Activated CD8-positive, alpha-beta T cell treated with anti-CD3 and anti-CD28 coated beads for 36 hours (primary cell): ENCODE measurements around the gene PACRG. TPM values are rescaled to one million over a fixed set of nuclear protein-coding genes. Genes with fewer than 3 reads are reported as not detected.

Experiments
- ATAC-seq: fragments of 200-7000 bp; cut with Tn5 transposase; one replicate; pipeline ENCODE4 v1.10.0; 2021; ENCODE audit warnings: mild to moderate bottlenecking, moderate library complexity
- CTCF ChIA-PET: fragments of 350-600 bp; sonication (Branson Sonifier 250); formaldehyde crosslinking; loops from one replicate; lab custom pipeline; 2021; ENCODE audit warnings: antibody characterized with exemption; lab: Charles Lee
- POLR2A ChIA-PET: fragments of 350-600 bp; sonication (Branson Sonifier 250); formaldehyde crosslinking; loops from one replicate; lab custom pipeline; 2021; ENCODE audit warnings: antibody characterized with exemption; lab: Charles Lee
- DNase-seq: peaks from one replicate; pipeline ENCODE4 v3.0.0-alpha.2; 2020
- H3K27ac Mint-ChIP-seq: one replicate; pipeline ENCODE4 v1.8.0; 2021; ENCODE audit warnings: mild to moderate bottlenecking, mixed read lengths
- H3K27me3 Mint-ChIP-seq: one replicate; pipeline ENCODE4 v1.8.0; 2021; ENCODE audit warnings: mixed read lengths
- H3K36me3 Mint-ChIP-seq: one replicate; pipeline ENCODE4 v1.8.0; 2021; ENCODE audit warnings: low read depth, mixed read lengths
- H3K4me1 Mint-ChIP-seq: one replicate; pipeline ENCODE4 v1.8.0; 2021; ENCODE audit warnings: low read depth, mixed read lengths
- H3K4me3 Mint-ChIP-seq: one replicate; pipeline ENCODE4 v1.8.0; 2021; ENCODE audit warnings: mild to moderate bottlenecking, moderate library complexity, mixed read lengths
- H3K9me3 Mint-ChIP-seq: one replicate; pipeline ENCODE4 v1.8.0; 2021; ENCODE audit warnings: mixed read lengths
- intact Hi-C: fragments of 100-400 bp; cut with micrococcal nuclease; formaldehyde crosslinking; loops from one replicate; pipeline ENCODE4 v1.10.0; 2022
- total RNA-seq, 2 experiments: library from RNA; stranded (reverse); gene quantifications; one replicate each; pipeline ENCODE4 v1.2.3, GENCODE V29; 2021
- TF ChIP-seq, protein P1 (sequence below): fragments of 200-600 bp; IDR thresholded peaks from one replicate; pipeline ENCODE4 v1.8.0; 2022; ENCODE audit warnings: antibody characterized with exemption, mild to moderate bottlenecking

The PACRG gene
- total RNA-seq, 2 experiments from 2014 or later = not detected

- ChIA-PET CTCF (no interaction called here), POLR2A (no interaction called here)
- no peaks in the 10 kb centered on the region for H3K27me3 Mint-ChIP-seq
- H3K27ac Mint-ChIP-seq = no peak overlapping the region
- TF ChIP-seq, protein P1, sequence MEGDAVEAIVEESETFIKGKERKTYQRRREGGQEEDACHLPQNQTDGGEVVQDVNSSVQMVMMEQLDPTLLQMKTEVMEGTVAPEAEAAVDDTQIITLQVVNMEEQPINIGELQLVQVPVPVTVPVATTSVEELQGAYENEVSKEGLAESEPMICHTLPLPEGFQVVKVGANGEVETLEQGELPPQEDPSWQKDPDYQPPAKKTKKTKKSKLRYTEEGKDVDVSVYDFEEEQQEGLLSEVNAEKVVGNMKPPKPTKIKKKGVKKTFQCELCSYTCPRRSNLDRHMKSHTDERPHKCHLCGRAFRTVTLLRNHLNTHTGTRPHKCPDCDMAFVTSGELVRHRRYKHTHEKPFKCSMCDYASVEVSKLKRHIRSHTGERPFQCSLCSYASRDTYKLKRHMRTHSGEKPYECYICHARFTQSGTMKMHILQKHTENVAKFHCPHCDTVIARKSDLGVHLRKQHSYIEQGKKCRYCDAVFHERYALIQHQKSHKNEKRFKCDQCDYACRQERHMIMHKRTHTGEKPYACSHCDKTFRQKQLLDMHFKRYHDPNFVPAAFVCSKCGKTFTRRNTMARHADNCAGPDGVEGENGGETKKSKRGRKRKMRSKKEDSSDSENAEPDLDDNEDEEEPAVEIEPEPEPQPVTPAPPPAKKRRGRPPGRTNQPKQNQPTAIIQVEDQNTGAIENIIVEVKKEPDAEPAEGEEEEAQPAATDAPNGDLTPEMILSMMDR = no peak
- DNase-seq (no peak), ATAC-seq (no peak)
- H3K4me3 Mint-ChIP-seq = no peak overlapping the region
- H3K36me3 Mint-ChIP-seq = no peaks in the 10 kb centered on the region
- no peaks in the 10 kb centered on the region for H3K4me1 Mint-ChIP-seq
- intact Hi-C loops = no loop called here
- peaks cover 4% of the 10 kb centered on the region for H3K9me3 Mint-ChIP-seq
These were observed 185.4 kb downstream of the PACRG start for GRCh38 chr6:162913206-162913605.

GRCh38 chr6:162917506-162917905, 189.7 kb downstream of the PACRG start:
- Mint-ChIP-seq H3K27me3 (no peaks in the 10 kb centered on the region), H3K9me3 (peaks cover 4% of the 10 kb centered on the region), H3K4me3 (no peak overlapping the region), H3K36me3 (no peaks in the 10 kb centered on the region), H3K4me1 (no peaks in the 10 kb centered on the region), H3K27ac (no peak overlapping the region)
- TF ChIP-seq, protein P1 = no peak
- ChIA-PET POLR2A (no interaction called here), CTCF (no interaction called here)
- intact Hi-C loops = no loop called here
- ATAC-seq (no peak), DNase-seq (no peak)

- Mint-ChIP-seq H3K27me3 (no peaks in the 10 kb centered on the region), H3K4me1 (no peaks in the 10 kb centered on the region), H3K9me3 (peaks cover 20% of the 10 kb centered on the region), H3K4me3 (no peak overlapping the region), H3K27ac (no peak overlapping the region), H3K36me3 (no peaks in the 10 kb centered on the region)
- ChIA-PET POLR2A (no interaction called here), CTCF (no interaction called here)
- intact Hi-C loops = no loop called here
- DNase-seq (no peak), ATAC-seq (no peak)
- TF ChIP-seq, protein P1 = no peak
These were observed 193.3 kb downstream of the PACRG start for GRCh38 chr6:162921062-162921461.

DNA sequence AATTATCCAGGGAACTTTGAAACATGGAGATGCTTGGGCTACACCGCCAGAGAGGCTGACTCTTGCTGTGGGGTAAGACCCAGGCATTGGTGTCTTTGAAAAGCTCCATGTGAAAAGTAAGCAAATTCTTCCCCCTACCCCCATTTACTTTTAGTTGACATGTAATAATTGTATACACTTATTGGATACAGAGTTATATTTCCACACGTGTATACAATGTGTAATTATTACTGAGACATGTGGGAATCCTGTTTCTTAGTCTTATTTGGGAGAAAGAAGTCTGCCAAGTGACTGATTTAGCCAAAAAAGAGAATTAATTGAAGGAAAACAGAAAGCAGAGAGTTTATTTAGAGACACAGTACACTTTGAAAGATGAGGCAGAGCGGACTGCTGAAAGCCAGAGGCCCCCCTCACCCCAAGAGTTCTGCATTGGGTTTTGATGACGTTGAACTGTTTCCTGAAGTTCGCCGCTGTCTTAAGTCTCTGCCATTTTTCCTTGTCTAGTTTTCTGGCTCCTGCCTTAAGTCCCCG, 193.8 kb downstream of the PACRG start:
- Mint-ChIP-seq H3K4me3 (no peak overlapping the region), H3K27ac (no peak overlapping the region), H3K9me3 (peaks cover 17% of the 10 kb centered on the region), H3K4me1 (no peaks in the 10 kb centered on the region), H3K27me3 (no peaks in the 10 kb centered on the region), H3K36me3 (no peaks in the 10 kb centered on the region)
- DNase-seq (no peak), ATAC-seq (no peak)
- intact Hi-C loops = no loop called here
- ChIA-PET CTCF (no interaction called here), POLR2A (no interaction called here)
- TF ChIP-seq, protein P1 = no peak

DNA sequence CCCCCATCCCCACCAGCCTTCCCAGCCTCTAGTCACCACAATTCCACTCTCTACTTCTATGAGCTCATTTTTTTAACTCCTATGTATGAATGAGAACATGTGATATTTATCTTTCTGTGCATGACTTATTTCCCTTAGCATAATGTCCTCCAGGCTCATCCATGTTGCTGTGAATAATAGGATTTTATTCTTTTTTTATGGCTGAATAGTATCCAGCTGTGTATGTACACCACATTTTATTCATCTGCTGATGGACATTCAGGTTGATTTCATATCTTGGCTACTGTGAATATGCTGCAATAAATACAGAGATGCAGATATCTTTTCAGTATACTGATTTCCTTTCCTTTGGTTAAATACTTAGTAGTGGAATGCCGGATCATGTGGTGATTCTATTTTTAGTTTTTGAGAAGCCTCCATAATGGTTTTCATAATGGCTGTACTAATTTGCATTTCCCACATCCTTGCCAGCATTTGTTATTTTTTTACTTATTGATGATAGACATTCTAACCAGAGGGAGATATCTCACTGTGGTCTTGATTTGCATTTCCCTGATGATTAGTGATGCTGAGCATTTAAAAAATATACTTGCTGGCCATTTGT, 194.9 kb downstream of the PACRG start:
- H3K36me3 Mint-ChIP-seq = no peaks in the 10 kb centered on the region
- no peaks in the 10 kb centered on the region for H3K27me3 Mint-ChIP-seq
- ChIA-PET CTCF (no interaction called here), POLR2A (no interaction called here)
- peaks cover 20% of the 10 kb centered on the region for H3K9me3 Mint-ChIP-seq
- no peak for DNase-seq
- no peaks in the 10 kb centered on the region for H3K4me1 Mint-ChIP-seq
- intact Hi-C loops = no loop called here
- TF ChIP-seq, protein P1 = no peak
- ATAC-seq = no peak
- H3K4me3 Mint-ChIP-seq = no peak overlapping the region
- no peak overlapping the region for H3K27ac Mint-ChIP-seq
